Lower leg skin (tissue), 3 donors: ENCODE measurements around the gene SH3RF3.

Experiments
- CTCF ChIP-seq, 3 donors: fragments of 450-650 bp; IDR thresholded peaks; one replicate each; pipeline ENCODE4 v1.5.1; 2016; ENCODE audit warnings: antibody characterized with exemption in 3 of 3, mild to moderate bottlenecking in 3 of 3, moderate library complexity in 2 of 3
- POLR2A ChIP-seq, 2 donors: fragments of 450-650 bp; IDR thresholded peaks; one replicate each; pipeline ENCODE4 v1.6.1; 2016 to 2017; ENCODE audit warnings: antibody characterized with exemption in 2 of 2, mild to moderate bottlenecking in 1 of 2, moderate library complexity in 1 of 2

- TF ChIP-seq CTCF (IDR thresholded peaks at IDR 0.05), result no peak
- no peak for TF ChIP-seq POLR2A (IDR thresholded peaks at IDR 0.05)
Observed at GRCh38 chr2:109086743-109087020, 42.3 kb upstream of the SH3RF3 start.
